HEK293T (cell line): ENCODE data around the gene NUBPL.

ENCODE experiments used
- ARNT ChIP-seq: fragments of 450-650 bp; IDR thresholded peaks from 2 replicates; pipeline ENCODE4 v1.6.1; 2017; ENCODE audit warnings: mild to moderate bottlenecking
- BHLHE40 ChIP-seq: fragments of 450-650 bp; IDR thresholded peaks from 2 replicates; pipeline ENCODE4 v1.6.1; 2016; ENCODE audit warnings: mild to moderate bottlenecking, moderate library complexity, borderline replicate concordance
- CTBP1 ChIP-seq: fragments of 450-650 bp; IDR thresholded peaks from 2 replicates; pipeline ENCODE4 v1.6.1; 2016; ENCODE audit warnings: borderline replicate concordance
- FOXA1 ChIP-seq: fragments of 450-650 bp; IDR thresholded peaks from 2 replicates; pipeline ENCODE4 v1.6.1; 2016; ENCODE audit warnings: mild to moderate bottlenecking
- FOXM1 ChIP-seq: fragments of 450-650 bp; IDR thresholded peaks from 2 replicates; pipeline ENCODE4 v1.6.1; 2017; ENCODE audit warnings: mild to moderate bottlenecking, borderline replicate concordance
- HDGF ChIP-seq: fragments of 450-650 bp; IDR thresholded peaks from 2 replicates; pipeline ENCODE4 v1.6.1; 2017; ENCODE audit warnings: antibody characterized with exemption, borderline replicate concordance
- PKNOX1 ChIP-seq: fragments of 450-650 bp; IDR thresholded peaks from 2 replicates; pipeline ENCODE4 v1.6.1; 2016
- SP1 ChIP-seq: fragments of 450-650 bp; IDR thresholded peaks from 2 replicates; pipeline ENCODE4 v1.6.1; 2017
- TARDBP ChIP-seq: fragments of 450-650 bp; IDR thresholded peaks from 2 replicates; pipeline ENCODE4 v1.6.1; 2016

DNA sequence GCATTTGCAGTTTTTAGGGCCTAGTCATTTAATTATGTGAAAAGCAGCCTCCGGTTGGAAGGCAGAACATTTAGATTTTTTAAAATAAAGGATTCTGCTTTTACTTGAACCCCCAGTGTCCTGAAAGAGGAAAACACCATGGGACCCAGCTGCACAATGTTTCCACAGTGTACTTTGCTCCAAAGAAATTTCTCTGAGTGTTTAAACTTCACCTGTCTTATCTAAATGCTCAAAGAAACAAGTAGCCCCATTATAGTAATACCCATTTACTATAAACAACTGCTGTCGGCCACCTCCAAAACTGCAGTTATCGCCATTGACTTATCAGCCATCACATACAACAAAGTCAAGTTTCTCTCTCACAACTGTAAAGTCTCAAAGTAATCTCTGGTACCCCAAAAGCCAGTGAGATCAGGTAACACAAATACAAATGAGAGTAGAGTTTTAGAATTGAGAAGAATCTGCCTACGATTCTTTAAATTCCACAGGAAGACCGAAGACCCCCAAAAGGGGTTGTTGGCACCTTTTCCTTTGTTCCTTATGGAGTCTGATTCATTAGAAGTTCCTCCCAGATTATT, 205.2 kb downstream of the NUBPL start:
- no peak for TF ChIP-seq ARNT
- TF ChIP-seq CTBP1 = no peak
- TF ChIP-seq SP1 = no peak
- TF ChIP-seq PKNOX1 = no peak
- TF ChIP-seq FOXA1 = no peak
- no peak for TF ChIP-seq FOXM1
- no peak for TF ChIP-seq HDGF
- TF ChIP-seq TARDBP = no peak
- no peak for TF ChIP-seq BHLHE40
